ENCODE measurements around the gene WNK1.
"Not testable (repeated sequence)": the region's sequence is repeated elsewhere in the genome, so short reads cannot be mapped to it uniquely, and the experiment has no call there.

WNK1 gene

GRCh38 chr12:779745-780734, 27.7 kb downstream of the WNK1 start:
- DNase-seq (ENCODE audit: low spot score) = no peak

GRCh38 chr12:780750-781379, 28.5 kb downstream of the WNK1 start:
- DNase-seq (ENCODE audit: low spot score) = no peak

DNA sequence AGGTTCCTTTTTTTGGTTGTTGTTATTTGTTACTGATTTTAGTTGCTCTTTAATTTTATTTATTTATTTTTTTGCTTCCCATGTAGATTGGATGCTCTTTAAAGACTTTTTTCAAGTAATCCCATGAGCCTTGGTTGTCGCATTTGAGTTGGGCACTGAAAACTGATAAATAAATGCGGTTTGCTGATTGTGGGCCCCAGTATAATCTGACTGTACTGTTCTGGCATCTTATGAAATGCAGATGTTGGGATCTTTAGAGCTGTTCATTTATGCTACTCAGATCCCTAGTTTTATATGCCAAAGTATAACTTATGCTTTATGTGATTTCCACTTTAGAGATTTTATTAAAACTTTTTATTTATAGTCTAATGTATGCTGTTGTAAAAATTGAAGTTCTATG, 33.3 kb downstream of the WNK1 start:
- DNase-seq (ENCODE audit: low spot score) = no peak

DNA sequence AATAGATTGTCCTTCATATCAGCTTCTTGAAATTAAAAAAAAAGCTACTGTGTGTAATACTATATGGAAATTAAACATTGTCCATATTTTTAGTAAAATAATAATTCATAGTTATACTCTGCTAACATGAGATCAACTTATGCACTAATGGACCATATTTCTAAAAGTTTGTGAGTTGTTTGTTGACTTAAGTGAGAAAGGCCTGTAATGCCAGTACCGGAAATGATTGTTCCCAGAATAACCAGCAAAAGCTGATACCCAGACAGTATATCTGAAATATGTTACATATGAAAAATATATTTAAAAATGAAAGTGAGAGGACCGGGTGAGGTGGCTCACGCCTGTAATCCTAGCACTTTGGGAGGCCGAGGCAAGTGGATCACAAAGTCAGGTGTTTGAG, 35.9 kb downstream of the WNK1 start:
- no peak for DNase-seq (ENCODE audit: low spot score)

- not testable (repeated sequence) for DNase-seq (ENCODE audit: low spot score)
Observed at GRCh38 chr12:788762-789161, 36.4 kb downstream of the WNK1 start.

- DNase-seq (ENCODE audit: low spot score) = no peak
Observed at GRCh38 chr12:789852-790563, 37.6 kb downstream of the WNK1 start.

DNA sequence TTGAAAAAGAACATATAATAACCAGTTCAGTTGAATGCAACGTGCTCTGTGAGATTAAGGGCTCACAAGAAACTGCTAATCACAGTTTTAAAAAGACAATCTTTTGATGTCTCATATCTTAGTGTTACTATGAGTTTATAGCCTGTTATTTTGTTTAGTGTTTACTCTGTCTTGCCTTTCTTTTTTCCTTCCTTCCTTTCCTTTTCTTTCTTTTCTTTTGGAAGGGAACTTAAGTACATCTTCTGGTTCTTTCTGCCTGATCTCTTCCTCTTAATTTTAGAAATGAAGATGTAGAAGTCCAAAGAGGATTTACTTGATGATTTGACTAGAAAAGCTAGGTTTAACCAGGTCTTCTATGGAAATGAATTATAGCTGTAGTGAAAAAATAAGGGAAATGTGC, 38.2 kb downstream of the WNK1 start:
- DNase-seq (ENCODE audit: low spot score) = no peak

GRCh38 chr12:793037-793436, 40.7 kb downstream of the WNK1 start:
- DNase-seq (ENCODE audit: low spot score) = no peak

DNA sequence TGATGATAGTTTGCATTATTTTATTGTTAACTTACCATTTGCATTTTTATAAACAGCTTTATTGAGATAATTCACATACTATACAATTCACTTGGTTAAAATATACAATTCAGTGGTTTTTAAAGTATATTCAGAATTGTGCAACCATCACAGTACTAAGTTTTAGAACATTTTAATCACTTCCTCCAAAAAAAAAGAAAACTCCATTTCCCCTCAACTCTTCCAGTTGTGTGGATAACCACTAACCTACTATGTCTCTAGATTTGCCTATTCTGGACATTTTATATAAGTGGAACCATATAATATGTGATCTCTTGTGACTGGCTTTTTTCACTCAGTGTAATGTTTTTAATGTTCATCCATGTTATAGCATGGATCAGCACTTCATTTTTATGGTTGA, 41.3 kb downstream of the WNK1 start:
- no peak for DNase-seq (ENCODE audit: low spot score)

- DNase-seq (ENCODE audit: low spot score) = no peak
Observed at GRCh38 chr12:795305-795704, 42.9 kb downstream of the WNK1 start.

DNA sequence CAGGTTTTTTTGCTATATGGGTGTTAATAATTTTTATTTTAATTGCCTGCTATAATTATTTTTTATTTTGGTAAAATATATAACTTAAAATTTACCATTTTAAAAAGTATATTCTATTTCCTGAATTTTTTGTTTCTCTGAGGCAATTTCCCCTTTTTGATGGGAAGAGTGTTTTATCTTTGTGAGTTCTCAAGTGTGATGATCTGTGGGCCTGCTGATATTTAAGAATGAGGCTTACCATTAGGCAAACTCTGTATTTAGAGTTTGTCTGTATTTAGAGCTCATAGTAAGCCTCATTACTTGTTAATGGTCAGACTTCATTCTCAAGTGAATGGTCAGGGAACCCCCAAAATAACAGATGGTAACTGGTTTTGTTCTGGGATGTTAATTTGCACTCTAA, 48.0 kb downstream of the WNK1 start:
- no peak for DNase-seq (ENCODE audit: low spot score)

- no peak for DNase-seq (ENCODE audit: low spot score)
Observed at GRCh38 chr12:802242-803120, 50.1 kb downstream of the WNK1 start.

- DNase-seq (ENCODE audit: low spot score) = no peak
Observed at GRCh38 chr12:805022-805632, 52.7 kb downstream of the WNK1 start.

- DNase-seq (ENCODE audit: low spot score) = no peak
Observed at GRCh38 chr12:806200-806791, 53.9 kb downstream of the WNK1 start.

GRCh38 chr12:807041-807735, 54.8 kb downstream of the WNK1 start:
- DNase-seq (ENCODE audit: low spot score) = no peak

DNA sequence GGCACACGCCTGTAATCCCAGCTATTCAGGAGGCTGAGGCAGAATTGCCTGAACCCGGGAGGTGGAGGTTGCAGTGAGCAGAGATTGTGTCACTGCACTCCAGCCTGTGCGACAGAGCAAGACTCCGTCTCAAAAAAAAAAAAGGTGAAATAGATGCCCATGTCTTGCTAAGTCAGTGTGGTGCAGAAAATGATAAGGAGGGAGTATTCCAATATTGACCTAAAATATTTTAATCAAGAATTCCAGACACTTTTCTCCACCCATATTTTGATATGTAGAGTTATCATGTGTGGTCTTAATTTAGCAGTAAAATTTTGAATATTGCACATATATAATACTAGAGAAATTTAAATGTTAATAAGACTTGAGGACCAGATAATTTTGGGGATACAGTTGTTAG, 57.7 kb downstream of the WNK1 start:
- DNase-seq (ENCODE audit: low spot score) = no peak

DNA sequence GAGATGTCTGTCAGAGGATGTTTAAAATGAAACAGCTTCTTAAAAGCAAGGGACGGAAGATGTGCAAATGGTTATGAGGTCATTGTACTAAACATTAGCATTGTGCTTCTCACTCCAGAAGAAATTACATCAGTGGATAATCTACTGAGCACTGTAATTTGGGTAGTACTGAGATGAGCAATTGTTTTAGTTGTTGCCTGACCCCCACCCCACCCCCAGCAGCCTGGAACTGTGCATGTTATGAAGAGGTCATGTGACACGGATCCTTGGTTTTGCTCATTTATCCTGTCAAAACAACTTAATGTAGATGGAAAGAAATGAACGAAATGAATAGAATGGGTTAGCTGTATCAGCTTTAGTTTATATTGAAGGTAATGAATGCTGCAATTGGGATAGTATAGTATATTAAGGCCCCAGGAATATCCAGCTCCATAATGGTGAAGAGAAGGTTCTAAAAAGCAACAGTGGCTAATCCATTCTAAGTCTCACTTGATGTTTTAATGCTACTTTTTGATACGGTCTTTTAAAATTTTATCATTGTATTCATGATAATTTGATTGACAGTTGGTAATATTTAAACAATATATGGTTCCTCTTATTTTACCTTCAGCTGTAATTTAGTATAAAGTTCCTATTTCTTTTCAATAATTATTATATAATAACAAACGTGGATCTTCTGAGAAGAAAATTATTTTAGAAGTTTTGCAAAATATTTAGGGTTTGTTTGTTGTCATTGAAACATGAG, 58.5 kb downstream of the WNK1 start:
- peak; percentile 28 for DNase-seq (ENCODE audit: low spot score)

GRCh38 chr12:812950-813349, 60.6 kb downstream of the WNK1 start:
- no peak for DNase-seq (ENCODE audit: low spot score)

GRCh38 chr12:817456-817855, 65.1 kb downstream of the WNK1 start:
- DNase-seq (ENCODE audit: low spot score) = not testable (repeated sequence)

Measured in putamen (tissue), 1 donor.